ENCODE data around the gene RILPL1. TPM values are rescaled to one million over a fixed set of nuclear protein-coding genes. Genes with fewer than 3 reads are reported as not detected.

Gene RILPL1
- total RNA-seq, 1 experiment from 2014 or later = 21.5 TPM

DNA sequence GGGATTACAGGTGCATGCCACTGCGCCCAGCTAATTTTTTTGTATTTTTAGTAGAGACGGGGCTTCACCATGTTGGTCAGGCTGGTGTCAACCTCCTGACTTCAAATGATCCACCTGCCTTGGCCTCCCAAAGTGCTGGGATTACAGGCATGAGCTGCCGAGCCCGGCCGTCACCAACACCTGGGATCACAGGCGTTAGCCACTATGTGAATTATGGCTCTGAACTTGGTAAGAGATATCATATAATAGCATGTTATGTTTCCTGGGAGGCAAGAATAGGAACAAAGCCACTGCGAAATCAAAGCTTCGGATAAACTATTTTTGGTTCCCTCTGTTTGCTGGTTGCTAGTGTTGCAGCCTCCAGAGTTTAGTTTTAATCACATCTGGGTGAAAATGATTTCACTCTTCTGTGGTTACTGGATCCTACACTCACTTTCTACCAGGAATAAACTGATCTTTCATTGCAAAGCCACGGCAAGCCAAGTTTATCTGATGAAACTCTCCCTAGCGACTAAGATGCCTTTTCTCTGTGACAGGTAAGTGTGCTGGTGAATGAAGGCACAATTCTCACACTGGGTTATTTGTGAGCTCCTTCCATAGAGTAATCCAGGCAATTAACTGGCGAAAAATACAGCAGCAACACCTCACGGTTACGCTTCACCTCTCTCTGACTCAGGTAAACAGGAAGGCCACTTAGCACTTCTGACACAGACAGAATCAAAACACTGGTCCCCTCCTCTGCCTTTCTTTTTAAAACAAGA lies 58.9 kb downstream of the RILPL1 start:
- Mint-ChIP-seq H3K36me3 (ENCODE audit: insufficient read depth, unreplicated experiment) (peaks cover 67% of the 10 kb centered on the region), H3K27ac (ENCODE audit: low read depth, unreplicated experiment) (no peak overlapping the region), H3K4me3 (ENCODE audit: unreplicated experiment) (no peak overlapping the region), H3K4me1 (ENCODE audit: insufficient read depth, unreplicated experiment) (peaks cover 10% of the 10 kb centered on the region), H3K9me3 (ENCODE audit: unreplicated experiment) (no peaks in the 10 kb centered on the region), H3K27me3 (ENCODE audit: insufficient read depth, unreplicated experiment) (no peaks in the 10 kb centered on the region)
- TF ChIP-seq, protein P1, sequence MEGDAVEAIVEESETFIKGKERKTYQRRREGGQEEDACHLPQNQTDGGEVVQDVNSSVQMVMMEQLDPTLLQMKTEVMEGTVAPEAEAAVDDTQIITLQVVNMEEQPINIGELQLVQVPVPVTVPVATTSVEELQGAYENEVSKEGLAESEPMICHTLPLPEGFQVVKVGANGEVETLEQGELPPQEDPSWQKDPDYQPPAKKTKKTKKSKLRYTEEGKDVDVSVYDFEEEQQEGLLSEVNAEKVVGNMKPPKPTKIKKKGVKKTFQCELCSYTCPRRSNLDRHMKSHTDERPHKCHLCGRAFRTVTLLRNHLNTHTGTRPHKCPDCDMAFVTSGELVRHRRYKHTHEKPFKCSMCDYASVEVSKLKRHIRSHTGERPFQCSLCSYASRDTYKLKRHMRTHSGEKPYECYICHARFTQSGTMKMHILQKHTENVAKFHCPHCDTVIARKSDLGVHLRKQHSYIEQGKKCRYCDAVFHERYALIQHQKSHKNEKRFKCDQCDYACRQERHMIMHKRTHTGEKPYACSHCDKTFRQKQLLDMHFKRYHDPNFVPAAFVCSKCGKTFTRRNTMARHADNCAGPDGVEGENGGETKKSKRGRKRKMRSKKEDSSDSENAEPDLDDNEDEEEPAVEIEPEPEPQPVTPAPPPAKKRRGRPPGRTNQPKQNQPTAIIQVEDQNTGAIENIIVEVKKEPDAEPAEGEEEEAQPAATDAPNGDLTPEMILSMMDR (IDR thresholded peaks at IDR 0.05; ENCODE audit: unreplicated experiment) = no peak
- ChIA-PET CTCF (interaction anchor here (0.5 to 0.6 kb wide), 2 partner anchors 16 to 37 kb away, joined by 3 read pairs; no protein-coding TSS in a partner anchor), POLR2A (interaction anchor here (0.9 to 1.5 kb wide), 3 partner anchors 8 to 17 kb away, joined by 3 read pairs; partner anchors contain the start of gene SNRNP35)
- DNase-seq (ENCODE audit: unreplicated experiment) = no peak
- intact Hi-C loops (cut with micrococcal nuclease) = no loop called here
- no TSS peak for BruUV-seq (replicated peaks)

DNA sequence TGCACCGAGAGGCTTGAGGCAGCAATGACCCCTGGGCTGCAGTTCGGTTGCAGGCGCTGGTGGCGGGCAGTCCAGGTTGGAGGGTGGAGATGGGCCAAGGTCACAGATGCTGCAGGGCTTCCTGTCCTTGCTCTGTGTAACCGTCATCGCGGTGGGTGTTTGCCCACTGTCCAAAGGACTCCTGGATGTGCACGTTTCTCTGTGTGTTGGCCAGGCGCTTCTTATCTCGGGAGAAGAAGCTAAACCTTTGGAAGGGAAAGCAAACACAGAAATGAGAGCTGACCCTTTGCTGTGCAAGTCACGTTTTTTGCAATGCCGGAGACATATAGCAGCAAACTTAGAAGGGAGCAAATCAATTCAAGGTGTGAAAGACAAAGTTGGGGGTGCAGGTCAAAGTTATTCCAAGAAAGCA lies 61.1 kb downstream of the RILPL1 start:
- no TSS peak for BruUV-seq (replicated peaks)
- ChIA-PET CTCF (no interaction called here), POLR2A (interaction anchor here (0.9 to 1.7 kb wide), 4 partner anchors 13 to 117 kb away, joined by 3 to 7 read pairs (median 4); no protein-coding TSS in a partner anchor)
- intact Hi-C loops (cut with micrococcal nuclease) = no loop called here
- TF ChIP-seq, protein P1 (IDR thresholded peaks at IDR 0.05; ENCODE audit: unreplicated experiment) = no peak
- Mint-ChIP-seq H3K4me1 (ENCODE audit: insufficient read depth, unreplicated experiment) (no peaks in the 10 kb centered on the region), H3K36me3 (ENCODE audit: insufficient read depth, unreplicated experiment) (peaks cover 58% of the 10 kb centered on the region), H3K9me3 (ENCODE audit: unreplicated experiment) (no peaks in the 10 kb centered on the region), H3K4me3 (ENCODE audit: unreplicated experiment) (no peak overlapping the region), H3K27me3 (ENCODE audit: insufficient read depth, unreplicated experiment) (no peaks in the 10 kb centered on the region), H3K27ac (ENCODE audit: low read depth, unreplicated experiment) (no peak overlapping the region)
- DNase-seq (ENCODE audit: unreplicated experiment) = no peak

DNA sequence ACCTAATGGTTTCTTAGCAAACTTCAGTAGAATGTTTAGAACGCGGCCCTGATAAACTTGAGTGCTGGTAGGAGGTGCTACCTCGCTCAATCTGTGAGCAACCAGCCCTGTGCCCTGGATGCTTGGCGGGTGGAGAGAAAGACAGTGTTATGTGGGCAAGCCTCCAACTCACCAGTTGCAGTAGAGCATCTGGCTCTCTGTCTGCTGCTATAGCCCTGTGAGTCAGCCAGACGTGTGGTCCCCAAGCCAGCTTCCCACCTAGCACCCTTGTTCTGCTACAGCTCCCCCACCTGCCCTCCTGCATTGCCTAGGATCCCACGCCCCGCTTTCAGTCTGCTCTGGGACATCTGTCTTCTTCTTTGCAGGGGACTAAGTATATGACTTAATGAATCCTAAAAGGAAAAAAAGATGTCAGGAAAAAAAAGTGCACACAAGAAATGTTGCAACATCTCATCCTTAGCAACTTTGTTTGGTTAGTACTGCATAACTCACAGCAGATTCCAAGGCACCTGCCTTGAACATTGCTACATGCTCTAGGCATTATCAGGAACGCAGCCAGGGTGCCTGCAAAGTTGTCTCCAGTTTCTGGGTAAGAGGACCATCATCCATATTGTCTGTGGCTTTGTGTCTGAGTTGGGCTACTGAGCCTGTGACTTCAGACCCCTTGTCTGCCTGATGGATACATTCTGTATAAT lies 62.0 kb downstream of the RILPL1 start:
- Mint-ChIP-seq H3K4me3 (ENCODE audit: unreplicated experiment) (no peak overlapping the region), H3K9me3 (ENCODE audit: unreplicated experiment) (no peaks in the 10 kb centered on the region), H3K36me3 (ENCODE audit: insufficient read depth, unreplicated experiment) (peaks cover 58% of the 10 kb centered on the region), H3K4me1 (ENCODE audit: insufficient read depth, unreplicated experiment) (no peaks in the 10 kb centered on the region), H3K27me3 (ENCODE audit: insufficient read depth, unreplicated experiment) (no peaks in the 10 kb centered on the region), H3K27ac (ENCODE audit: low read depth, unreplicated experiment) (peak overlapping the region; percentile 80)
- ChIA-PET CTCF (no interaction called here), POLR2A (interaction anchor here (0.6 to 1.1 kb wide), 4 partner anchors 92 to 239 kb away, joined by 3 to 4 read pairs (median 3); partner anchors contain the start of gene MPHOSPH9)
- intact Hi-C loops (cut with micrococcal nuclease) = no loop called here
- TF ChIP-seq, protein P1 (IDR thresholded peaks at IDR 0.05; ENCODE audit: unreplicated experiment) = no peak
- BruUV-seq (replicated peaks) = no TSS peak
- DNase-seq (ENCODE audit: unreplicated experiment) = peak; percentile 65

DNA sequence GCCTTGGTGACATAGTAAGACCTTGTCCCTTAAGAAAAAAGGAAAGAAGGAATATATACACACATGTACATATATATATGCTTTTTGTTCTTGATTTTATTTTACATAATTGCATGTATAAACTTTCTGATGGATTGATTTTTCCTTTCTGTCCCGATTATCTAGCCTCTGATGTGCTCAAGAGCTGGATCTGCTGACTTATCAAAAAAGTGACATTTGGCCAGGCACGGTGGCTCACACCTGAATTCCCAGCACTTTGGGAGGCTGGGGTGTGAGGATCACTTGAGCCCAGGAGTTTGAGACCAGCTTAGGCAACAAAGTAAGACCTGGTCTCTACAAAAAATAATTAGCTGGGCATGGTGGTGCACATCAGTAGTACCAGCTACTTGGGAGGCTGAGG lies 63.5 kb downstream of the RILPL1 start:
- intact Hi-C loops (cut with micrococcal nuclease) = no loop called here
- Mint-ChIP-seq H3K4me1 (ENCODE audit: insufficient read depth, unreplicated experiment) (no peaks in the 10 kb centered on the region), H3K27ac (ENCODE audit: low read depth, unreplicated experiment) (no peak overlapping the region), H3K9me3 (ENCODE audit: unreplicated experiment) (no peaks in the 10 kb centered on the region), H3K36me3 (ENCODE audit: insufficient read depth, unreplicated experiment) (peaks cover 62% of the 10 kb centered on the region), H3K4me3 (ENCODE audit: unreplicated experiment) (no peak overlapping the region), H3K27me3 (ENCODE audit: insufficient read depth, unreplicated experiment) (no peaks in the 10 kb centered on the region)
- DNase-seq (ENCODE audit: unreplicated experiment) = no peak
- ChIA-PET POLR2A (interaction anchor here (0.6 to 0.8 kb wide), 3 partner anchors 24 to 417 kb away, joined by 3 to 4 read pairs (median 3); no protein-coding TSS in a partner anchor), CTCF (interaction anchor here (0.7 kb wide), 1 partner anchor 112 kb away, joined by 3 read pairs; no protein-coding TSS in a partner anchor)
- no TSS peak for BruUV-seq (replicated peaks)
- TF ChIP-seq, protein P1 (IDR thresholded peaks at IDR 0.05; ENCODE audit: unreplicated experiment) = no peak

Measured in MCF 10A (cell line).